Prostate gland (tissue), 2 donors: Measurements from ENCODE around the gene SPATS2. TPM values are rescaled to one million over a fixed set of nuclear protein-coding genes. Genes with fewer than 3 reads are reported as not detected.

Experiments
- DNase-seq: peaks from one replicate; pipeline ENCODE4 v3.0.0-alpha.2; 2019; ENCODE audit warnings: low spot score
- H3K27ac ChIP-seq, 2 donors: fragments of 200-600 bp; sonication (generic); 2 replicates each; pipeline ENCODE4 v1.5.1; 2017 to 2019
- H3K27me3 ChIP-seq: fragments of 200-600 bp; sonication (generic); replicated peaks from 2 replicates; pipeline ENCODE4 v1.5.1; 2019; ENCODE audit not compliant: insufficient read depth
- H3K36me3 ChIP-seq, 2 donors: fragments of 200-600 bp; sonication (generic); 1 replicate in 1 of 2; 2 replicates in 1 of 2; pipeline versions ENCODE4 v1.5.1 to v1.8.1; 2017 to 2019
- H3K4me1 ChIP-seq: fragments of 200-600 bp; sonication (generic); replicated peaks from 2 replicates; pipeline ENCODE4 v1.5.1; 2019
- H3K4me3 ChIP-seq, 2 donors: fragments of 200-600 bp; sonication (generic); 2 replicates each; pipeline ENCODE4 v1.5.1; 2017 to 2019
- H3K9me3 ChIP-seq: fragments of 200-600 bp; sonication (generic); 2 replicates; pipeline ENCODE4 v1.5.1; 2017
- POLR2A ChIP-seq: fragments of 450-650 bp; IDR thresholded peaks from one replicate; pipeline ENCODE4 v1.6.1; 2016; ENCODE audit warnings: antibody characterized with exemption, mild to moderate bottlenecking
- POLR2AphosphoS5 ChIP-seq: sonication (generic); formaldehyde crosslinking; IDR thresholded peaks from one replicate; pipeline ENCODE4 v1.6.1; 2017; ENCODE audit warnings: antibody characterized with exemption
- WGBS: methylation state at CpG from one replicate; pipeline ENCODE4 v1.1.5; 2018; 5-methylcytosine and 5-hydroxymethylcytosine counted together
- intact Hi-C: fragments of 100-400 bp; cut with DNase I; formaldehyde crosslinking; loops from one replicate; pipeline ENCODE4 v1.14.2; 2022
- total RNA-seq, 2 donors: library from RNA; depleted of rRNA; stranded (reverse); fragments of >200 nt; gene quantifications; one replicate each; pipeline ENCODE4 v1.1.0, GENCODE V29; 2016
- TF ChIP-seq, protein P1 (sequence below), 4 experiments: fragments of 200-600 bp in 2 of 4; fragments of 450-650 bp in 2 of 4; sonication (generic) in 2 of 4; IDR thresholded peaks; 1 replicate in 3 of 4; 2 replicates in 1 of 4; pipeline ENCODE4 v1.5.1; 2016 to 2019; ENCODE audit warnings: antibody characterized with exemption in 4 of 4, mild to moderate bottlenecking in 2 of 4, moderate library complexity in 2 of 4

SPATS2 gene
- total RNA-seq, 2 donors from 2014 or later = 30.1 to 34.2 TPM

DNA sequence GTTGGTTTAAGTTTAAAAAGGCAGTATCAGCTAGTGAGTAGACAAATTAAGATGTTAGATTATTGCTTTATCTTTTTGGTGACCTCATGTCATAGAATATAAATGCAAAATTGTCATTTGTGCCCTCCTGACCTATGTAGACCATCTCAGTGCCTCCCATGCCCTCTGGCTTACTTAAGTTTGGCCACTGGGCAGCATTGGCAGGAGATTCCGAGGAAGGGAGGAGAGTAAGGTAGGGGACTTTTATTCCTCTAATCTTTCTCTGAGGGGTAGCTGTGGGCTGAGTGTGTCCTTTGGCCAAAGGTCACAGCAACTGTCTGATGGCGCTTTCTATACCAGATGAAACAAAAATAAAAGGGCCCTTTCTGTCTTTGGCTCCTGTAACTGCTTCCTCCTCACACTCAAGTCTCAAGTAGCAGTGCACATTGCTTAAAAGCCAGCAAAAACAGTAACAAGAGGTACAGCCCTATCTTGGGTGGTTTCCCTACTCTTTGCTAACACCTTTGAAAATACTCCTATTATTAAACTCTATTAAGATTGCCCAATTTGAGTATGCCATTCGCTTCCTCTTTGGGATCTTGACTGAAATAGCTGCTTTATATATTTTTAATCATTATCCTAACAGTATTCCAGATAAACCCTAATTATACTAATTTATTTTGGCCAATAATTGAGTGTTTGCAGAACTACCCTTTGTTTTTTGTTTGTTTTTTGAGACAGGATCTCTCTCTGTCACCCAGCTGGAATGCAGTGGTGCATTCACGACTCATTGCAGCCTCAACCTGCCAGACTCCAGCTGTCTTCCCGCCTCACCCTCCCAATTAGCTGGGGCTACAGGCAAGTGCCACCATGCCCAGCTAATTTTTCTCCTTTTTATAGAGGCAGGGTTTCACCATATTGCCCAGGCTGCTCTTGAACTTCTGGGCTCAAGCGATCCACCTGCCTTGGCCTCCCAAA lies 115.1 kb downstream of the SPATS2 start:
- Histone ChIP-seq H3K4me3 (no peak overlapping the region), H3K27ac (no peak overlapping the region), H3K9me3 (no peaks in the 10 kb centered on the region), H3K27me3 (no peaks in the 10 kb centered on the region), H3K4me1 (no peaks in the 10 kb centered on the region), H3K36me3 (no peaks in the 10 kb centered on the region)
- TF ChIP-seq POLR2A (no peak), POLR2AphosphoS5 (no peak)
- TF ChIP-seq, protein P1, sequence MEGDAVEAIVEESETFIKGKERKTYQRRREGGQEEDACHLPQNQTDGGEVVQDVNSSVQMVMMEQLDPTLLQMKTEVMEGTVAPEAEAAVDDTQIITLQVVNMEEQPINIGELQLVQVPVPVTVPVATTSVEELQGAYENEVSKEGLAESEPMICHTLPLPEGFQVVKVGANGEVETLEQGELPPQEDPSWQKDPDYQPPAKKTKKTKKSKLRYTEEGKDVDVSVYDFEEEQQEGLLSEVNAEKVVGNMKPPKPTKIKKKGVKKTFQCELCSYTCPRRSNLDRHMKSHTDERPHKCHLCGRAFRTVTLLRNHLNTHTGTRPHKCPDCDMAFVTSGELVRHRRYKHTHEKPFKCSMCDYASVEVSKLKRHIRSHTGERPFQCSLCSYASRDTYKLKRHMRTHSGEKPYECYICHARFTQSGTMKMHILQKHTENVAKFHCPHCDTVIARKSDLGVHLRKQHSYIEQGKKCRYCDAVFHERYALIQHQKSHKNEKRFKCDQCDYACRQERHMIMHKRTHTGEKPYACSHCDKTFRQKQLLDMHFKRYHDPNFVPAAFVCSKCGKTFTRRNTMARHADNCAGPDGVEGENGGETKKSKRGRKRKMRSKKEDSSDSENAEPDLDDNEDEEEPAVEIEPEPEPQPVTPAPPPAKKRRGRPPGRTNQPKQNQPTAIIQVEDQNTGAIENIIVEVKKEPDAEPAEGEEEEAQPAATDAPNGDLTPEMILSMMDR (IDR thresholded peaks at IDR 0.05) = no peak
- DNase-seq = no peak
- WGBS = 85% methylated on average over 6 of the region's 6 CpGs
- intact Hi-C loops = no loop called here

DNA sequence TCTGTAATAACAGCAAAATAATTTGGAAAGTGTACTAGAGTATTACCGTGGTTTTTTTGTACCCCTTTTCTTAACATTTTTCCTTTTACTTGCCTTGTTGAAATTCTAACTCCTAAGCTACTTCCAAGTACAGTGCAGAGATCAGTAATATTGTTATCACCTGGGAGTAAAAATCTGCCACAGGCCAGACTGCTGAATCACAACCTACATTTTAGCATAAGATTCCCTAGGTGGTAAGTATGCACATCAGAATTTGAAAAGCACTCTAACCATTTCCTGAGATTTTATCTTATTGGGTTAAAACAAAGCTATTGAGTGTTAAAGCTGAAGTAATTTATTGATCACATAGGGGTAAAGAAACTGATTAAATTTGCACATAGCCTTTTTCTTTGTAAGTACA lies 116.4 kb downstream of the SPATS2 start:
- Histone ChIP-seq H3K27me3 (no peaks in the 10 kb centered on the region), H3K4me3 (no peak overlapping the region), H3K9me3 (no peaks in the 10 kb centered on the region), H3K36me3 (no peaks in the 10 kb centered on the region), H3K4me1 (no peaks in the 10 kb centered on the region), H3K27ac (no peak overlapping the region)
- DNase-seq = no peak
- WGBS = 81% methylated on average over 1 of the region's 1 CpG
- TF ChIP-seq POLR2A = no peak
- no peak for TF ChIP-seq POLR2AphosphoS5
- TF ChIP-seq, protein P1 (IDR thresholded peaks at IDR 0.05) = no peak
- intact Hi-C loops = no loop called here

DNA sequence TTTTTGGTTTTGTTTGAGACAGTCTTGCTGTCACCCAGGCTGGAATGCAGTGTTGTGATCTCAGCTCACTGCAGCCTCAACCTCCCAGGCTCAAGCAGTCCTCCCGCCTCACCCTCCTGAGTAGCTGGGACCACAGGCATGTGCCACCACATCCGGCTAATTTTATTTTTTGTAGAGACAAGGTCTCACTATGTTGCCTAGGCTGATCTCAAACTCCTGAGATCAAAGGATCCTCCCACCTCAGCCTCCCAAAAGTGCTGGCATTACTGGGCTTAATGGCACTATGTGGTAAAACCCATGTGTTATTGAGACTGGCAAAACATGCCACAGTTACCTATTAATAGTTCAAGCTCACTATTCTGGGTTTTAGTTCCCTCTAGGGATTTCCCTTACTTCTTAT lies 120.3 kb downstream of the SPATS2 start:
- intact Hi-C loops = no loop called here
- TF ChIP-seq, protein P1 (IDR thresholded peaks at IDR 0.05) = no peak
- TF ChIP-seq POLR2AphosphoS5 (no peak), POLR2A (no peak)
- no peak overlapping the region for H3K27ac ChIP-seq
- no peaks in the 10 kb centered on the region for H3K36me3 ChIP-seq
- H3K4me3 ChIP-seq = no peak overlapping the region
- no peaks in the 10 kb centered on the region for H3K9me3 ChIP-seq
- no peaks in the 10 kb centered on the region for H3K4me1 ChIP-seq
- 98% methylated on average over 2 of the region's 2 CpGs for WGBS
- no peaks in the 10 kb centered on the region for H3K27me3 ChIP-seq
- no peak for DNase-seq

DNA sequence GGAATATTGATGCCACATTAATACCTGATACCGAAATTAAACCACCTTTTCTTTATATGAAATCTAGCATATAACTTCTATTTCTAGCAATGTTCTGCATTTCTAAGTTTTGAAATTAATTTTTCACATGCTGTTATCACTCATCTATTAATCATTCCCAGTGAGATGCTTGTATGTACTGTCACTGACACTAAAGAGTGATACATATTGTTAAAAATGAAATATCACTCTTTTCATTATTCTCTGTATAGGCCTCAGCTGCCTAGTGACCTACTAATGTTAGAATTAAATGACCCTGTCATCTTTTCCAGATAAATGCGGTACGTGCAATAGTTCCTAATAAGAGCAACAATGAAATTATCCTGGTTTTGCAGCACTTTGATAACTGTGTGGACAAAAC lies 121.9 kb downstream of the SPATS2 start:
- H3K36me3 ChIP-seq = no peaks in the 10 kb centered on the region
- TF ChIP-seq, protein P1 (IDR thresholded peaks at IDR 0.05) = no peak
- no peak for TF ChIP-seq POLR2AphosphoS5
- TF ChIP-seq POLR2A = no peak
- H3K27ac ChIP-seq = no peak overlapping the region
- no peaks in the 10 kb centered on the region for H3K27me3 ChIP-seq
- no peak overlapping the region for H3K4me3 ChIP-seq
- H3K9me3 ChIP-seq = no peaks in the 10 kb centered on the region
- 98% methylated on average over 3 of the region's 3 CpGs for WGBS
- DNase-seq = no peak
- no peaks in the 10 kb centered on the region for H3K4me1 ChIP-seq
- intact Hi-C loops = no loop called here

DNA sequence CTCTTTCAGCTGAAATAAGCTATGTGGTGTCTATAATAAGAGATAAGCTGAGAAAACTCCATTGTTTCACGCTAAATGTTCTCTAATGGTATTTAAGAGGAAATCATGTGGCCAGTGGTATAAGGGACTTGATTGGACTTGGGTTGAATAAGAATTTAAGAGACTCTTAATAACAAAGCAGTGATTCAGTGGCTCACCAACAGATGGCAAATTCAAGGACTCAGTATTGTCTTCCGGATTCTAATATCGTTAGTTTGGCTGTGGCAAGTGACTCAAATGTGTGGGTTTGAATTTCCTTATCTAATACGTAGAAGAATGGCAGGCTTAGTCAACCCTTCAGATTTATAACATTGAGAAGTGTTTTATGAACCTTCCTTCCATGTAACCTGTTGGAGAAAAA lies 122.5 kb downstream of the SPATS2 start:
- H3K36me3 ChIP-seq = no peaks in the 10 kb centered on the region
- H3K4me3 ChIP-seq = no peak overlapping the region
- no peaks in the 10 kb centered on the region for H3K9me3 ChIP-seq
- no peaks in the 10 kb centered on the region for H3K4me1 ChIP-seq
- WGBS = 94% methylated on average over 4 of the region's 4 CpGs
- no peak for DNase-seq
- TF ChIP-seq, protein P1 (IDR thresholded peaks at IDR 0.05) = no peak
- TF ChIP-seq POLR2AphosphoS5 (no peak), POLR2A (no peak)
- intact Hi-C loops = no loop called here
- H3K27me3 ChIP-seq = no peaks in the 10 kb centered on the region
- H3K27ac ChIP-seq = no peak overlapping the region
